HG03095 (cell line): ENCODE data around the gene SSU72.
"Not testable (repeated sequence)": the region's sequence is repeated elsewhere in the genome, so short reads cannot be mapped to it uniquely, and the experiment has no call there.

Experiments
- ATAC-seq: cut with Tn5 transposase; IDR thresholded peaks from one replicate; pipeline ENCODE4 v1.9.1; 2021; ENCODE audit warnings: moderate library complexity; ENCODE audit not compliant: unreplicated experiment

Gene SSU72

GRCh38 chr1:1508775-1509464 is 65.7 kb downstream of the SSU72 start:
- ATAC-seq, result not testable (repeated sequence)

GRCh38 chr1:1507305-1507704 is 67.4 kb downstream of the SSU72 start:
- ATAC-seq, result no peak

- ATAC-seq, result not testable (repeated sequence)
These were observed 68.9 kb downstream of the SSU72 start for GRCh38 chr1:1505801-1506200.

GRCh38 chr1:1505366-1505798 is 69.3 kb downstream of the SSU72 start:
- ATAC-seq, result peak; percentile 59

- ATAC-seq, result not testable (repeated sequence)
These were observed 69.8 kb downstream of the SSU72 start for GRCh38 chr1:1504777-1505365.

- not testable (repeated sequence) for ATAC-seq
These were observed 79.1 kb downstream of the SSU72 start for GRCh38 chr1:1495461-1495975.

- ATAC-seq, result not testable (repeated sequence)
These were observed 80.4 kb downstream of the SSU72 start for GRCh38 chr1:1494311-1494710.
